Aorta (tissue), 5 donors: ENCODE measurements around the gene RCVRN. TPM values are rescaled to one million over a fixed set of nuclear protein-coding genes. Genes with fewer than 3 reads are reported as not detected.

Experiments used
- ATAC-seq: fragments of 200-7000 bp; cut with Tn5 transposase; one replicate; pipeline ENCODE4 v1.9.1; 2022; ENCODE audit warnings: moderate library complexity; ENCODE audit not compliant: low FRiP score
- DNase-seq, 2 donors: peaks; one replicate each; pipeline ENCODE4 v3.0.0-alpha.2; 2020
- H3K27ac ChIP-seq, 2 donors: one replicate each; pipeline ENCODE4 v1.5.1; 2013; ENCODE audit warnings: low read length in 2 of 2, mild to moderate bottlenecking in 2 of 2, moderate library complexity in 2 of 2, control low read depth in 1 of 2, inconsistent platforms in 1 of 2, low read depth in 1 of 2
- H3K27me3 ChIP-seq, 2 donors: one replicate each; pipeline ENCODE4 v1.6.1; 2013; ENCODE audit warnings: control low read depth in 1 of 2, low read length in 1 of 2, mild to moderate bottlenecking in 1 of 2, moderate library complexity in 1 of 2; ENCODE audit not compliant: insufficient read depth in 2 of 2, control insufficient read depth in 1 of 2
- H3K36me3 ChIP-seq, 2 donors: one replicate each; pipeline ENCODE4 v1.6.1; 2013; ENCODE audit warnings: control low read depth in 1 of 2, low read length in 1 of 2, mild to moderate bottlenecking in 1 of 2; ENCODE audit not compliant: insufficient read depth in 2 of 2, control insufficient read depth in 1 of 2
- H3K4me1 ChIP-seq, 2 donors: one replicate each; pipeline ENCODE4 v1.6.1; 2013; ENCODE audit warnings: low read length in 2 of 2, control low read depth in 1 of 2, mild to moderate bottlenecking in 1 of 2, moderate library complexity in 1 of 2; ENCODE audit not compliant: insufficient read depth in 2 of 2, control insufficient read depth in 1 of 2
- H3K4me3 ChIP-seq, 2 donors: one replicate each; pipeline ENCODE4 v1.5.1; 2013; ENCODE audit warnings: low read length in 2 of 2, control low read depth in 1 of 2, mild to moderate bottlenecking in 1 of 2
- H3K9me3 ChIP-seq: one replicate; pipeline ENCODE4 v1.6.1; 2013; ENCODE audit warnings: mild to moderate bottlenecking, low read length; ENCODE audit not compliant: control insufficient read depth
- WGBS, 2 donors: extraction: QIAGEN DNeasy Blood & Tissue Kit; methylation state at CpG; one replicate each; pipeline ENCODE4 v1.1.7; 2013; 5-methylcytosine and 5-hydroxymethylcytosine counted together
- intact Hi-C, 2 donors: fragments of 100-400 bp; cut with DNase I; formaldehyde crosslinking; loops; one replicate each; pipeline versions ENCODE4 v1.14.2 to v1.15.0; 2022
- polyA plus RNA-seq, 2 donors: library from polyadenylated mRNA; stranded (reverse); fragments of 200-250 nt; gene quantifications; one replicate each; pipeline ENCODE4 v1.2.3, GENCODE V29; 2013
- total RNA-seq, 2 donors: library from RNA; stranded (reverse); fragmentation: NEBNext Ultra II Directional; extraction: Animal tissue kit (Norgen Biotek cat#: 25700); gene quantifications; one replicate each; pipeline ENCODE4 v1.2.1, GENCODE V29; 2021
- donor health status: healthy with polysubstance abuse.
- donor health status: Bipolar disorder and iron deficiency.
- donor health status: DM: no; HTN: no; CAD: no.
- donor health status: DM: no; HTN: no; CAD: no.
- donor health status: DM: yes; HTN: yes; CAD: no.

RCVRN gene
- total and polyA plus RNA-seq, 4 donors: 0.23 to 1.0 TPM; not detected in 2

DNA sequence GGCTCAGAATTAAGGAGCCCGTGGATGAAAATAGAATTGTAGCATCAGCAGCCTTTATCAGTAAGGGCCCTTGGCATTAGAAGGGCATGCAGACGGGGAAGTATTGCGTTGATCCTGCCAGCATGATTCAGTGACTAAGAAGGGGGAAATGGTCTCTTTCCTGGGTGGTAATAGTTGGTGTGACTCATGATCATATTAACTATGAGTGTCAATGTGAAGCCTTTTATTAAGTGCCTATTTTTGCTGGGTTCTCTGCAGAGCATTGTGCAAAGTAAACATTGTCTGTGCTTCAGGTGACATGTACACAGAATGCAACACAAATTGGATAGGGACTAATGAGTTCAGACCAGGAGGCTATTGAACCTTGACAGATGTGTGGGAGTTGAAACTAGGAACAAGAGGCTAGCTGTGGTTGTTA lies 24.5 kb downstream of the RCVRN start:
- Histone ChIP-seq H3K27ac (no peak overlapping the region), H3K36me3 (no peaks in the 10 kb centered on the region), H3K27me3 (no peaks in the 10 kb centered on the region), H3K4me3 (no peak overlapping the region), H3K4me1 (peaks cover 0 to under 1% of the 10 kb centered on the region in 2 donors), H3K9me3 (peaks cover 4% of the 10 kb centered on the region)
- 19 to 20% methylated on average over 3 of the region's 3 CpGs for WGBS, 2 donors
- DNase-seq (no peak), ATAC-seq (no peak)
- intact Hi-C loops: no loop called here

- DNase-seq (no peak), ATAC-seq (no peak)
- intact Hi-C loops: no loop called here
- Histone ChIP-seq H3K27ac (no peak overlapping the region), H3K36me3 (no peaks in the 10 kb centered on the region), H3K4me3 (no peak overlapping the region), H3K27me3 (no peaks in the 10 kb centered on the region), H3K4me1 (peaks cover 0 to 3% of the 10 kb centered on the region in 2 donors), H3K9me3 (peaks cover 2% of the 10 kb centered on the region)
- WGBS, 2 donors: 90 to 92% methylated on average over 8 of the region's 8 CpGs
Measured at GRCh38 chr17:9878786-9879525, 26.1 kb downstream of the RCVRN start.

- no peak for DNase-seq
- 79 to 85% methylated on average over 3 of the region's 3 CpGs for WGBS, 2 donors
- intact Hi-C loops: no loop called here
- no peaks in the 10 kb centered on the region for H3K36me3 ChIP-seq
- peaks cover 2% of the 10 kb centered on the region for H3K9me3 ChIP-seq
- ATAC-seq: no peak
- H3K4me1 ChIP-seq: peaks cover 0 to 3% of the 10 kb centered on the region in 2 donors
- no peak overlapping the region for H3K27ac ChIP-seq
- H3K4me3 ChIP-seq: no peak overlapping the region
- no peaks in the 10 kb centered on the region for H3K27me3 ChIP-seq
Measured at GRCh38 chr17:9878356-9878755, 26.7 kb downstream of the RCVRN start.

- no peak overlapping the region for H3K27ac ChIP-seq
Measured at GRCh38 chr17:9875441-9875840, 29.6 kb downstream of the RCVRN start.

DNA sequence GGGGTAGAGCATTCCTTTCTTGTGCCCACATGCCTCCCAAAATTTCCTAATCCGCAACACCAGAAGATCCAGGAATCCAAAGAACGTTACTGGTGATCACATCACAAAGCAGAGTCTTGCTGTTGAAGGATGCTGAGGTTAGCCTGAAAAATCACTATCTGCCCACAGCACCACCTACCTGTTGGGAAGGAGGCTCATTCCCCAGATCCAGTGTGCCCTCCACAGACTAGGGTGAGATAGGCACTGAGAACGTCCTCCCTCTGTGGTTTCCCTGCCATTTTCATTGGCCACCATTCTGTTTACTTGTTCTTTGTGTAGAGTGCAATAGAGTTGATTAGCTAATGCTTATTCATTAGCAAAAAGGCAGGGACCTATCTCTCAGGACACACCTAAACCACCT lies 30.3 kb downstream of the RCVRN start:
- intact Hi-C loops: no loop called here
- ATAC-seq (no peak), DNase-seq (no peak)
- Histone ChIP-seq H3K9me3 (no peaks in the 10 kb centered on the region), H3K27me3 (no peaks in the 10 kb centered on the region), H3K4me1 (peaks cover 0 to 3% of the 10 kb centered on the region in 2 donors), H3K36me3 (no peaks in the 10 kb centered on the region), H3K4me3 (no peak overlapping the region), H3K27ac (no peak overlapping the region)
- 69% methylated on average over 3 of the region's 3 CpGs for WGBS, 2 donors

More at GRCh38 chr17:9875441-9875840, 29.6 kb downstream of the RCVRN start:
- ATAC-seq (no peak), DNase-seq (no peak)
- no peak overlapping the region for H3K4me3 ChIP-seq
- H3K36me3 ChIP-seq: no peaks in the 10 kb centered on the region
- no peaks in the 10 kb centered on the region for H3K27me3 ChIP-seq
- peaks cover 0 to 3% of the 10 kb centered on the region in 2 donors for H3K4me1 ChIP-seq
- no peaks in the 10 kb centered on the region for H3K9me3 ChIP-seq
- intact Hi-C loops: no loop called here
- 2 to 3% methylated on average over 3 of the region's 3 CpGs for WGBS, 2 donors

- no peak for ATAC-seq
- 64 to 78% methylated on average over 6 of the region's 6 CpGs for WGBS, 2 donors
- DNase-seq: no peak
Measured at GRCh38 chr17:9872852-9873251, 32.2 kb downstream of the RCVRN start.

DNA sequence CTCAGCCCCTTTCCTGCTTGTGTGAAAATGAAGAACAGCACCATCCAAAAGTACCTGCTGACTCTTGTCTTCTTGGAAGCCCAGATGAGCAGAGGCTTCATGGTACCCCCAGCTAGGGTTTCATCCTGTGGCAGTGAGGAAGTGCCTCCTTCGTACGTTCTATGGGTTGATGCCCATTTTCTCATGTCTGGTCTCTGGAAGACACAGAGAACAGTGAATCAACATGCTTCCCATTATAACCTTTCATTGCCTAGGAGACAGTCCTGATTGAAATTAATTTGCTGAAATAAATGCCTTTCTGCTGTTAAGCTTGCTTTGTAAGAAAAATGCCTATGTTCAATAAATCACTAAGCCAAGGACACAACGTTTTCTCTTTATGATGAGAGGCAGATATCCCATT lies 36.5 kb downstream of the RCVRN start:
- ATAC-seq: no peak
- WGBS, 2 donors: 56 to 62% methylated on average over 3 of the region's 3 CpGs
- no peak overlapping the region for H3K27ac ChIP-seq
- no peaks in the 10 kb centered on the region for H3K27me3 ChIP-seq
- intact Hi-C loops: no loop called here
- no peaks in the 10 kb centered on the region for H3K4me1 ChIP-seq
- H3K9me3 ChIP-seq: peaks cover 3% of the 10 kb centered on the region
- no peak for DNase-seq
- no peak overlapping the region for H3K4me3 ChIP-seq
- H3K36me3 ChIP-seq: no peaks in the 10 kb centered on the region

More at GRCh38 chr17:9872852-9873251, 32.2 kb downstream of the RCVRN start:
- Histone ChIP-seq H3K4me1 (peaks cover 0 to 3% of the 10 kb centered on the region in 2 donors), H3K27me3 (no peaks in the 10 kb centered on the region), H3K9me3 (no peaks in the 10 kb centered on the region), H3K4me3 (no peak overlapping the region), H3K36me3 (no peaks in the 10 kb centered on the region), H3K27ac (no peak overlapping the region)
- intact Hi-C loops: no loop called here

- no peaks in the 10 kb centered on the region for H3K4me1 ChIP-seq
- no peak overlapping the region for H3K4me3 ChIP-seq
- H3K27me3 ChIP-seq: no peaks in the 10 kb centered on the region
- H3K27ac ChIP-seq: no peak overlapping the region
- DNase-seq (no peak), ATAC-seq (no peak)
- WGBS, 2 donors: 45% methylated on average over 1 of the region's 1 CpG
- intact Hi-C loops: no loop called here
- peaks cover 7% of the 10 kb centered on the region for H3K9me3 ChIP-seq
- no peaks in the 10 kb centered on the region for H3K36me3 ChIP-seq
Measured at GRCh38 chr17:9865586-9865985, 39.5 kb downstream of the RCVRN start.

DNA sequence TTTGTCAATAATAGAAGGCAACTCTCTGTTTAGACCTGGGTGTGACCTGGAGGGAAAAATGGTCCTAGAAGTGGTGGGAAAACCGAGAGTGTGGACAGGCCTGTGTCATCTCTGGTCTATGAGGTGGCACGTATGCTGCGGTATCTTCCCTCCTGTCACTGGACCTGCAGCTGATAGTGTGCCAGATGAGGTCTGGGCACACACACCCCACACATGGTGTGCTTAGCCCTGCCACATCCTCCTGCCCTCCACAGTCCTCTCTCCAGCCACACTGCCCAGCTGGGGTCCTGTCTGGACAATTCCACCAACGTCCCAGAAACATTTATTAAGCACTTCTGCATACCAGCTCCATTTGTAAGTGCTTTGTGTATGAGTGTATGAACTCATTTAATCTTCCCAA lies 42.1 kb downstream of the RCVRN start:
- ATAC-seq (no peak), DNase-seq (no peak)
- Histone ChIP-seq H3K4me1 (no peaks in the 10 kb centered on the region), H3K4me3 (no peak overlapping the region), H3K36me3 (no peaks in the 10 kb centered on the region), H3K9me3 (peaks cover 7% of the 10 kb centered on the region), H3K27me3 (no peaks in the 10 kb centered on the region), H3K27ac (no peak overlapping the region)
- WGBS, 2 donors: 67 to 68% methylated on average over 4 of the region's 4 CpGs
- intact Hi-C loops: no loop called here
